ENCODE measurements around the gene MYCBPAP. TPM values are rescaled to one million over a fixed set of nuclear protein-coding genes. Genes with fewer than 3 reads are reported as not detected.

MYCBPAP gene
- total RNA-seq, 1 donor from 2014 or later: 0.46 TPM

DNA sequence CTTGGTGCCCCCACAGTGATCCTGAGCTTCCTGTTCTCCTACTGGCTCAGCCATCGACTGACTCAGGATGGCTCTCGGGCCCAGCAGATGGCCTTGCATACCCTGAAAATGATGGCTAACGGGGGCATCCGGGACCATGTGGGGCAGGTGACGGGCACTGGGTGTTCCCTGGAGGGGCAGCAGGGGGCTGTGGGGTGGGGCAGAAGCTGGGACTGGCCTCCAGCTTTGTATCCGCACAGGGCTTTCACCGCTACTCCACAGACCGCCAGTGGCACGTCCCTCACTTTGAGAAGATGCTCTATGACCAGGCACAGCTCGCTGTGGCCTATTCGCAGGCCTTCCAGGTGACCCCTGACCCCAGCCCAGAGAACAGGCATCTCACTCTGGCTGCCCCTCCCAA, 41.7 kb downstream of the MYCBPAP start:
- DNase-seq (ENCODE audit: low read depth, low spot score): no peak

DNA sequence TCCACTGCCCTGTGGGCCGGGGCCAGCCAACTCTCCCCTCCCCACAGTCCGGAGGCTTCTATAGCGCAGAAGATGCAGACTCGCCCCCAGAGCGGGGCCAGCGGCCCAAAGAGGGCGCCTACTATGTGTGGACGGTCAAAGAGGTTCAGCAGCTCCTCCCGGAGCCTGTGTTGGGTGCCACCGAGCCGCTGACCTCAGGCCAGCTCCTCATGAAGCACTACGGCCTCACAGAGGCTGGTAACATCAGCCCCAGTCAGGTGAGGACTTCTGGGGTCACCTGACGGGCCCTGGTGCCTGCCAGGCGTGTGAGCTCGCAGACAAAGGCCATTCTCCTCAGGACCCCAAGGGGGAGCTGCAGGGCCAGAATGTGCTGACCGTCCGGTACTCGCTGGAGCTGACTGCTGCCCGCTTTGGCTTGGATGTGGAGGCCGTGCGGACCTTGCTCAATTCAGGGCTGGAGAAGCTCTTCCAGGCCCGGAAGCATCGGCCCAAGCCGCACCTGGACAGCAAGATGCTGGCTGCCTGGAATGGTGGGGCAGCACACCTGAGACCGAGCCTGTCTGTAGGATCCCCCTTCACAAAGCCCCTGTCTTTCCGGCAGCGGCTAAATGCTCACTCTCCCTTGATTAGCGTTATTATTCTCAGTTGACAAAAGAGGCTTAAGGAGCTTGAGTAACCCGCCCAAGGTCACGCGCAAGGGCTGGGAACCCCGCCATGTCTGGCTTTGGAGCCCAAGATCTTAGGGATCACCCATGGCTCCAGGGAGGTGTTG, 42.6 kb downstream of the MYCBPAP start:
- DNase-seq (ENCODE audit: low read depth, low spot score): peak; percentile 60

DNA sequence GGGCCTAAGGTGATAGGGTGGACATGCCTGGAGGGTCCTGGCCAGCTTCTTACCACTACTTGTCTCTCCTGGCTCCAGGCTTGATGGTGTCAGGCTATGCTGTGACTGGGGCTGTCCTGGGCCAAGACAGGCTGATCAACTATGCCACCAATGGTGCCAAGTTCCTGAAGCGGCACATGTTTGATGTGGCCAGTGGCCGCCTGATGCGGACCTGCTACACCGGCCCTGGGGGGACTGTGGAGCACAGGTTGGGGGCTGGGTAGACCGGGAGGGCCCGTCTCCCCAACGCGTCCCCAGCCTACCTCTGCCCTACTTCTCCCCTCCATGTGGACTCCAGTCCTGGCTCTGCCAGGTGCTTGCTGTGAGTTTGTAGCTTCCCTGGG, 43.2 kb downstream of the MYCBPAP start:
- no peak for DNase-seq (ENCODE audit: low read depth, low spot score)

DNA sequence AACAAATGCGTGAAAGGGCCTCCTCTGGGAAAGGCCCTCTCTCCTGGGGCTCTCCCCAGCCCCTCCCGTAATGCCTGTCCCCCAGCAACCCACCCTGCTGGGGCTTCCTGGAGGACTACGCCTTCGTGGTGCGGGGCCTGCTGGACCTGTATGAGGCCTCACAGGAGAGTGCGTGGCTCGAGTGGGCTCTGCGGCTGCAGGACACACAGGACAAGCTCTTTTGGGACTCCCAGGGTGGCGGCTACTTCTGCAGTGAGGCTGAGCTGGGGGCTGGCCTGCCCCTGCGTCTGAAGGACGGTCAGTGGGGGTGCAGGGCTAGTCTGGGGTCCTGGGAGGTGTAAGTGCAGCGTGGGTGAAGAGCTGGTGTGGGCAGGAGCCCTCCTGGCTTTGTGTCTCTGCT, 43.6 kb downstream of the MYCBPAP start:
- DNase-seq (ENCODE audit: low read depth, low spot score): no peak

DNA sequence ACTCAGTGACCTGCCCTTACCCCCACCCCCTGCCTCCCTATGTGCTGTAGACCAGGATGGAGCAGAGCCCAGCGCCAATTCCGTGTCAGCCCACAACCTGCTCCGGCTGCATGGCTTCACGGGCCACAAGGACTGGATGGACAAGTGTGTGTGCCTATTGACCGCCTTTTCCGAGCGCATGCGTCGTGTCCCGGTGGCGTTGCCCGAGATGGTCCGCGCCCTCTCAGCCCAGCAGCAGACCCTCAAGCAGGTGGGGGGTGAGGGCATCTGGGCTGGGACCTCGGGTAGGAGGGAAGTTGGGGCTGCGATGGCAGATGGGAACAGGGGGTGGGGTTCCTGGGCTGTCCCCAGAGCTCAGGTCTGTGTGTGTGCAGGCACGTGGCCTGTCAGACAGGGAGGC, 46.0 kb downstream of the MYCBPAP start:
- DNase-seq (ENCODE audit: low read depth, low spot score): no peak

DNA sequence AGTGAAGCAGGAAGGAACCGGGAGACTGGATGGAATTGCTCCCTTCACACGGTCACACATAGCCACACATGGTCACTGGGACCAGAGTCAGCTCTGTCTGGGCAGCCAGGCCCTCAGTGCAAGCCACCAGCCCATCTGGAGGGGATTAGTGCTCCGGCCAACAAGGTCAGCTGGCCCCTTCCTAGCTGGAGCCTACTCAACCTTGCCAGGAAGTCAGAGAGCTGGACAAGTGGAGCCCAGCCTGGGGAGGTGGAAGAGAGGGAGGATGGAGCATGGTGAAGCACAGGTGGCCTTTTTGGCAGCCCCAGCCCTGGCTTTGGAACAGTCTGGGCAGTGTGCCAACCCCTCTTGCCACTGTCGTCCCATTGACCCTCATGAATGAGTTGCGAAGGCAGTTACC, 48.6 kb downstream of the MYCBPAP start:
- no peak for DNase-seq (ENCODE audit: low read depth, low spot score)

DNA sequence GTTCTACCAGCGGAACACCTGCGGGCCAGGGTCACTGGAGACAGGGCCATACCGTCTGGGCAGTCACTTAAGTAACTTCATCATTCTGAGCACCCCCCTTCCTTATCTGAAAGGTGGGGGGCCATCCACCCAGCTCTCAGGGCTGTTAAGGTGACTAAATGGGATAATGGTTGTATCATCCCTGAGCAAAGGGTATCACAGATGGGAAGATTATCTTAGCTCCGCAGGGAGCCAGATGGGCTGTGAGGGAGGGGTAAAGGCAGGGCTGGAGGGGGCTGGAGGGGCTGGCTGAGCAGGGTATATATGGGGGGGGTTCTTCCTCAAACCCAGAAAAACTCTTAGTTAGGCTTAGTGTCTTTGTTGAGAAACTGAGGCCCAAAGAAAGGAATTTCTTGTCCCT, 49.4 kb downstream of the MYCBPAP start:
- DNase-seq (ENCODE audit: low read depth, low spot score): no peak

DNA sequence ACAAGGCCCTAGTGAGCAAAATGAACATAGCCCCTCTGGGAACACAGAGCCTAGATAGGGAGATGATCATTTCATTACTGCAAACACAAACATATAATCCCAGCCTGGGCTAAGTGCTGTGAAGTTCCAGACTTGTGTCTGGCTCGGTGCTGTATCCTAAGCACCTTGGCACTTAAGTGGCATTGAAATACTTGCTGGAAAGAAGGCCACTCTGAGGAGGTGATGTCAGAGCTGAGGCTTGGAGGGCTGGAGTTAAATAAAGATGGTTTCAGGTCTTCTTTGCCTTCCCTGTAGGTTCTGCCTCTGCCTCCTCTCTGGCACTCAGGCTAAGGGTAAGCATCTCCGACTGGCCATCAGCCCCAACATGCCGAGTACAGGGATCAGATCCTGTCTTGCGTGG, 49.9 kb downstream of the MYCBPAP start:
- no peak for DNase-seq (ENCODE audit: low read depth, low spot score)

DNA sequence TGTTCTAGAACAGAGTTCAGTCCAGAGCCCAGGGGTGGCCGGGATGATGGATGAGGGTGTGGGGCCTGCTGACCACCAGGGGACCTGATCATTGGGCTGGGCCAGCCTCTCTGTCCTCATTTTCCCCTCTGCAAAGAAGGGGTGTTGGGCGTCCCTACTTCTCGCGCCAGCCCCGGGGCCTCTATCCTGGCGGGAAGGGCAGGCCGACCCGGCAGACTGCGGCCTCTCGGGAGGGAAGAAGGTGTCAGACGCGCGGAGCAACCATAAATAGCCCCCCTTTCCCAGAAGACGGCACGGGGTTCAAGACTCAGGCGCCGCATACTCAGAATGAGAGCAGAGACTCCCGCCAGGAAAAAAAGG, 50.3 kb downstream of the MYCBPAP start:
- DNase-seq (ENCODE audit: low read depth, low spot score): no peak

DNA sequence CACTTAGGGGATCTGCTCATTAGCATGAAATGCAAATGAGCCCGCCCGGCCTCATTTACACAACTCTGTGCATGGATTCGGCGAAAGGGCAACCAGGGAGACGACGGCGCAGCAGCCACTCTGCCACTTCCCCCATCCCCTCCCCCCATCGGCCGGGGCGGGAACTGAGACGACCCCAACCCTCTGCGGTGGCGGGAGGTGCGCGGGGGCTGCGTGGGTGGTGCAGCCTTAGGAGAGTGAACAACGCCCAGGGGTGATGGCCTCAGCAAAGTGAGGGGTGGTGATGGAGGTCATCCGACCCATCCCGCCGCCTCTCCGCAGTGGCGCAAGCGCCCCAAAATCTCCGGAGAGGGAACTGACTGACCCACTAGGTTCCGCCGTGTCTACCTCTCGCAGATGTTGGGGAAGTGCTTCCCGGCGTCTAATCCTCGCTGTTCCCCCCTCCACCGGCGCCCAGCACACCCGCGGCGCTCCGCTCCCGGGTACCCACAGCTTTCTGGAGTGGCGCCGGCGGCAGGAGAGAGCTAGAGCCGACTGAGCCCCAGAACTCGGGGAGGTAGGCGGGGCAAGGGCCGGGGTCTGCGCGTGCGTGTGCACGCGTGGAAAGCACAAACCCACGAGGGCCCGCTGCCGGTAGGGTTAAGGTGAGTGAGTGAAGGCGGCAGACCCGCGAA, 50.8 kb downstream of the MYCBPAP start:
- no peak for DNase-seq (ENCODE audit: low read depth, low spot score)

DNA sequence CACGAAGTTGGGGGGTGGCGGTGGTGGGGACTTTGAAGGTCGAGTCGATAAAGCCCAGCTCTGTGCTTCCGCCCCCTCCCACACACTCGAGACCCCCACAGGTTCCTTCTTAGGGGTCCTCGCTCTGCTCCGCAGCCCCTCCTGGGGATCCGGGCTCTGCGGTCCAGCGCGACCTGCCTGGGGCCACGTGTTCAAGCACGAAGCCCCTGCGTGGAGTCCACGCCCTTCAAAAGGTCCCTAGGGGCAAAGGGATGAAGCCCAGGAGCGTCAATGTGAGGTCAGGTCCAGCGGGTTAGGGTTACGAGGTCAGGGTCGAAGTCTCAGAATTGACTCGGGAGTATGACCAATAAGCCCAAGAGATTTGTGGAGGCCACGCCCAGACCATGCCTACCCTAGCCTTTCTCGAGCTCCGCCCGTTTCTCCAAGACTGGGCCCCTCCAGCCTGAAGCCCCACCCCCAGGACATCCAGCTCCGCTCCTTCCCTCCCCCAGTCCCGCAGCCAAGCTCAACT, 51.5 kb downstream of the MYCBPAP start:
- DNase-seq (ENCODE audit: low read depth, low spot score): no peak

DNA sequence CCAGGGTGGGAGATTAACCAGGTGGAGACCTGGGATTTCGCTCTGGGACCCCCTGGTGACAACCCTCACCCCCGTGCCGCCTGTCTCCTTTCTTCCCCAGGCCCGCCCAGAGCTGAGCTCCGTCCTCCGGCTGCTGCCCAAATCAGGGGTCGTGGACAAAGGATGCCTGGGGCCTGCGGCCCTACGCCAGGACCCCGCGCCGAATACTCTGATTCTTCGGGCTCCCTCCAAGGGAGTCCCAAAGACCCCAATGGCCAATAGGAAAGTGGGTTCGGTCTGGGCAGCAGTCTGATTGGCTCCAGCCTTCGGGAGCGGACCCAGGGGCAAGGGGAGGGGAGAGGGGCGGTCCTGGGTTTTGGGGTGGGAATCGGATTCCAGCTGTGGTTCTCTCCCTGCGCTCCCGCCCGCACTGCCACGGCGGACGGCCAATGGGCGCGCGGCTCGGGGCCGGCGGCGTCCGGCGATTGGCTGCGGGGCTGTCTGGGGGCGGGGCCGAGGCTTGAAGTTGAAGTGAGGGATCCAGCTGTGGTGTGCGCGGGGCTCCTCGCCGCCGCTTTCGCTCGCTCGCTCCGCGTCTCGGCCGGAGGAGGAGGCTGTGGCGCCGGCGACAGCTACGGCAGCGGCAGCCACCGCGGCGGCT, 52.1 kb downstream of the MYCBPAP start, which contains the start of gene CACNA1G:
TSS of gene CACNA1G (plus strand) at position 531 of the 640 bp plus-strand sequence. CDS start 745 bp downstream, outside the sequence.
- peak; percentile 10 for DNase-seq (ENCODE audit: low read depth, low spot score)

DNA sequence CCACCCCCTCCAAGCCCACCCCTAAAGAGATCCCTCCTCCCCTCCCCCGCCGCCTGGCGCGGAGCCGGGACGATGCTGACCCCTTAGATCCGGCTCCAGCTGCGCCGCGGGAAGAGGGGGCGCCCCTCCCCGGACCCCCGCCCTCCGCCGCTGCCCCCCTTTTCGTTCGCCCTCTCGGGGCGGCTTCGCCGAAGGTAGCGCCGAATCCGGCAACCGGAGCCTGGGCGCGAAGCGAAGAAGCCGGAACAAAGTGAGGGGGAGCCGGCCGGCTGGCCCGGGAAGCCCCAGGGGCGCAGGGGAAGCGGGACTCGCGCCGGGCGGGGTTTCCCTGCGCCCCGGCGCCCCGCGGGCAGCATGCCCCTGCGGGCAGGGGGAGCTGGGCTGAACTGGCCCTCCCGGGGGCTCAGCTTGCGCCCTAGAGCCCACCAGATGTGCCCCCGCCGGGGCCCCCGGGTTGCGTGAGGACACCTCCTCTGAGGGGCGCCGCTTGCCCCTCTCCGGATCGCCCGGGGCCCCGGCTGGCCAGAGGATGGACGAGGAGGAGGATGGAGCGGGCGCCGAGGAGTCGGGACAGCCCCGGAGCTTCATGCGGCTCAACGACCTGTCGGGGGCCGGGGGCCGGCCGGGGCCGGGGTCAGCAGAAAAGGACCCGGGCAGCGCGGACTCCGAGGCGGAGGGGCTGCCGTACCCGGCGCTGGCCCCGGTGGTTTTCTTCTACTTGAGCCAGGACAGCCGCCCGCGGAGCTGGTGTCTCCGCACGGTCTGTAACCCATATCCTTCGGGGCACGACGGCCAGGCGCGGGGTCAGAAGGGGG, 52.9 kb downstream of the MYCBPAP start:
- DNase-seq (ENCODE audit: low read depth, low spot score): no peak

DNA sequence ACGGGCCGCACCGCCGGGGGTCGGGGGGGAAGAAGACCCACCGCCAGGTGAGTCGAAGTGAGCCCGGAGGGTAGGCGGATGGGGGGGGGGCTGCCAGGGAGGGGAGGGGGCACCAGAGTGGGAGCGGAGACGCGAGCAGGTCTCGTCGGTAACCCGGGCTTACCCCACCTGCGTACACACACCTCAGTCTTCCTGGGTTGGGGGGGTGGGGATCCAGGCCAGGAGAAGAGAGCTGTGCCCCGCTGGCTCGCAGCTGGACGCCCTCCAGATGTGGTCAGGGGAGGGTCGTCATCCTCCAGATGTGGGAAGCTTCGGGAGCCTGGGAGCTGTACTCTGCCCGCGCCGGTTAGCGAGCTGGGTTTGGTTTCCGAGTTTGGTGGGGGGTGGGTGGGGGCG, 53.5 kb downstream of the MYCBPAP start:
- DNase-seq (ENCODE audit: low read depth, low spot score): no peak

DNA sequence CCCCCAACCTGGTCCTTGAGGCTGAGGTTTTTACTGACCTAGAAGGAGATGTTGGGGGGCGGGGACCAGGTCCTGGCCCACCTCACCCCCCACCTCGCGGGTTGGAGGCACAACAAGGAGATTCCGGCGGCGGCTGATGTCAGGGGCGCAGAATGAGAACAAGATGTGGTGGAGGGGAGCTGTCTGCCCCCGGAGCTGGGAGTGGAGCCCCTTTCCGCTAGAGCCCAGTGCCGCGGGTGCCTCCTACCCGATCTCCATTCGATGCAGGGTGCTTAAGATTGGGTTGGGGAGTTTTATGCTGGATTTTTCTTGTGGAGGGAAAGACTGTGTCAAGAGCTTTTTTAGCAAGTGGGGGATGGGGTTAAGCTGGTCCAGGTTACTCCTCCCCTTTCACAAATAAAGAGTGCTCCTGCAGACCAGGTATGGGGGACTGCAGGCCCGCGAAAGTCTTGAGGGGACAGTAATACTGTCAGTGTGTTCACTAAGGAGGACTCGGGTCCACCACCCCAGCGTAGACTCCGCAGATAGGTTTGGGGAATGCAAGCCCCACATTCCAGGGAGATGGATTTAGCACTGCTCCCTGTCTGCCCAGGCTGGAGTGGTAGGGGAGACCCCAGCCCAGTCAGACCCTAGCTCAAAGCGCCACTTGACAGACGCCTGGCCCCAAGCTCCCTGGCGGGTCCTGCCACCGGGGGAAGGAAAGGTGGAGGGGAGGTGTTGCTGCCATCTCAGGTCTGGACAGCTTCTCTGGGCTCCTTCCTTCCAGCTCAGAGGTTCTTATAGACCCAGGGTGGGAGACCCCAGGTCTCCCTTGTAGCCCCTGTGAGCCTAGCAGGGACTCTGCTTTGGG, 54.2 kb downstream of the MYCBPAP start:
- DNase-seq (ENCODE audit: low read depth, low spot score): no peak

DNA sequence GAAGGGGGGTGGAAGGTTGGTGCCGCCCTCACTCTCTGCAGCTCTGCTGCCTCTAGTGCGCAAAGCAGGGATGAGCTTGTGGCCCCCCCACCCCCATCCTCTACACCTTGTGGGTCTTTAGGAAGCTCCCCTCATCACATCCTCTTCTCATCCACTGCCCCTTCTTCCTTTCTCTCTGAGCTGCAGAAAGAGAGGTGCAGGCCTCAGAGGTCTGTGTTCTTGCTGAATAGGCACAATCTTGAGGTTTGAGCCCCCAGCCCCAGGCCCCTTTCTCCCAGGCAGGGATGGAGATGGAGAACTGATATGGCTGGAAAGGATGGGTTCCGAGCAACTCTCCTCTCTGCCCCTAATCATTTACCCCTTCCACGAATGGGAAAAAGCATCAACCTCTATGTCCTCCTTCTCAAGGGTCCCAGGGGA, 54.9 kb downstream of the MYCBPAP start:
- DNase-seq (ENCODE audit: low read depth, low spot score): no peak

DNA sequence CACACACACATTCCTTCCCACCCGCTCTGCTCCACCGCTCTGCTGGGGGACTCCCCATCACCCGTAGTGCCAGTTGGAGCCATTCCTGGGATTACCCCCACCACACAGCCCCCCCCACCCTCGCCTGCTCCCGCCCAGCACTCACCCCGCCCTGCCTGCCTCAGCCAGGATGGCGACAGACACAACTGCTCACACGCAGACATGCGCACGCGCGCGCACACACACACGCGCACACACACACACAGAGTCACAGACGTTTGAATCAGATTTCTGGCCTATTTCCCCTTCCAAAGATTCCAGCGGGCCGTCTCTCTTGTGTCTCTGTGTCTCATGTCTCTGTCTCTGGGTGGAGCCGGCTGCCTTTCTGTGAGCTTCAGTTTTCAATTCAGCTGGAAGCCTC, 56.7 kb downstream of the MYCBPAP start:
- DNase-seq (ENCODE audit: low read depth, low spot score): no peak

DNA sequence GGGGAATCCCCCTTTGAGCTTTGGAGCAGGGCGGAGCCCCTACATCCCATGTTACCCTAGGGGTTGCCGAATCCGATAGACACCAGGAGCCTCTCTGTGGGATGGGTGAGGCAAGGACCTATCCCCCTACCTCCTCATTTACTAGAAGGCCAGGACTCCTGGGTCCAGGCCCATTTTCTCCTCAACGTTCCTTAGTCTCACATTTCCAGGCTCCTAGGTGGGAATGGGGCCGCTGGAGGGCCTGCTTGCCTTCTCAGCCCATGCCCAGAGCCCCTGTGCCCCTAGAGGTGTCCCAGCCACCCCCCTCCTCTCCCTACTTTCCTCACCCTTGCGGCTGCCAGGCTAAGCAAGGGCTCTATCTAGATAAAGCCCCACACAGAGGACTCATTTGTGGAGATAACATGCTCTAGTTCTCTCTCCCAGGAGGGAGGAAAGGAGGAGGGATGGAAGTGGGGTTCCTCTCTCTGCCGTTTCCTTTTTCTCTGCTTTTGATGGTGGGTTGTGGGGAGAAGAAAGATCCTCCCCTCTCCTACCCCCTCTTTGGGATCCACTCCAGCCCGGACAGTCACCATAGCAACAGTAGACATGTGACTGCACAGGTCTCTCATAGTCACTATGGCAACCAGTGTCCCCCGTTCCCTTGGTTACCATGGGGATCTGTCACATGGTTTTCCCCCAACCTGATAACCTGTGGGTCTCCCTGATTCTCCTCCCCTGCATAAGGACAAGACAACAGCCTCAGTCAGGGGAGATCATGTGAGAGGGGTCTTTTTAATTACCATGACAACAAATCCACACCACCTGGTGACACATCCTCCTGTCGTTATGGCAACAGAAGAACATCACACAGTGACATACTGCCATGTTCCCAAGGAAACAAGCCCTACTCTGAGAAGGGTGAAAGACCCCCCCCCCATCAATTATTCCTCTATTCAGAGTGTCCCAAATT, 57.4 kb downstream of the MYCBPAP start:
- no peak for DNase-seq (ENCODE audit: low read depth, low spot score)

DNA sequence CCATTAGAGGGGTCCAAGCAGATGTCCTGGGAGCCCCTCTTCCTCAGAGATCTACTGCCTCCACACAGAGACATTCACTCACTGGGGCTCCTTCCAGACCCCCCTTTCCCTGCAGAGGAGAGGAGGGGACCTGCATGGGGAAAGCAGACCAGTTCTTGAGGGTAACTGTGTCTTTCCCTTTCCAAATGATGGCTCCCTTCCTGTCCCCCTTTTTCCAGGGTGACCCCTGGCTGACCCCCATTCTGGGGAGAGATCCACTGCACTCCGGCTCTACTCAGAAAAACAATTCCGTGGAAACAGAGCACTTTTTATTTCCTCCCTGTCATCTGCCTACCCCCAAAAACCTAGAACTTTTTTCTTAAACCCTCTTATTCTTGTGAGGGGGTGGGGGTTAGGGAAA, 58.6 kb downstream of the MYCBPAP start:
- DNase-seq (ENCODE audit: low read depth, low spot score): no peak
